ENCODE measurements around the gene JUP.

JUP gene

DNA sequence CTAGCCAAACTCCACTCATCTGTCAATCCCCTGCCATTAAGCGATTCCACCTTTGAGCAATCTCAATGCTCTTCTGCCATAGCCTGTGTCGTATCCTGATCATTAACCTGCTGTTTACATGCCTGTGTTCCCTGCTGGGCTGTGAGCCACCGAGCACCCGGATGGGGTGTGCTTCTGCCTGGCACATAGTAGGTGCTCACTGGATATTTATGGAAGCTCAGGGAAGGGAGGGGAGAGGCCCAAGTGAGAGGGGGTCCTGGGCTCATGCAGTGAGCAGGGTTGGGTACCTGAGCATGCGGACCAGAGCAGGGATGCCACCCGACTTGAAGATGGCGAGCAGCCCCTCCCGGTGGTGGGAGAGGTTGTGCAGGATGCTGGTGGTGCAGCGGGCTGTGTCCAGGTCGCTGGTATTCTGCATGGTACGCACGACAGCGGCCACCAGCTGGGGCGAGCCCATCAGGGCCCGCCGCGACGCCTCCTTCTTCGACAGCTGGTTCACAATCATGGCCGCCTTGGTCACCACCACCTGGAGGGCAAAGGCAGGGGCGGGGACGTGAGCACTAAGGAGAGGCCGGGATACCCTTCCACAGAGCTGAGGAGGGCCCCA is 17.7 kb downstream of the JUP start:
- Histone ChIP-seq H3K27ac (peak overlapping the region in 1 of 21 experiments; percentile 2), H3K4me3 (no peak overlapping the region)

GRCh38 chr17:41767324-41768042 is 19.0 kb downstream of the JUP start:
- no peak overlapping the region for H3K27ac ChIP-seq
- no peak overlapping the region for H3K4me3 ChIP-seq

GRCh38 chr17:41766135-41766534 is 20.4 kb downstream of the JUP start:
- Histone ChIP-seq H3K27ac (no peak overlapping the region), H3K4me3 (no peak overlapping the region)

- Histone ChIP-seq H3K4me3 (no peak overlapping the region), H3K27ac (peak overlapping the region in 2 of 21 experiments; percentile 16 to 17)
Observed at GRCh38 chr17:41763327-41763726, 23.2 kb downstream of the JUP start.

DNA sequence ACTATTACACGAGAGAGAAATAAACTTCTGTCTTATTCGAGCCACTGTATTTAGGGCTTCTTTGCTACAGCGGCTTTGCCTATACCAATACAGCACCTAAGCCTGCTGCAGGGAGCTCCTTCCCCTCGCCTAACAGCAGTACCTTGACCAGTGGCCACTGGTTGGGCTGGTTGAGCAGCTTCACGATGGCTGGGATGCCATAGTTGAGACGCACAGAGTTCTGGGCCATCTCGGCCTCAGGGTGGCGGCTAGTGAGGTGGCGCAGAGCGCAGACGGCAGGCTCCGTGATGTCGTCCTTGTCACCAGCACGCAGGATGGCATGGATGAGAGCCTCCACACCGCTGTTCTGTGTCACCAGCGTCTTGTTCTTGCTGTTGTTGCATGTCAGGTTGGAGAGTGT is 23.7 kb downstream of the JUP start:
- no peak overlapping the region for H3K4me3 ChIP-seq
- no peak overlapping the region for H3K27ac ChIP-seq

DNA sequence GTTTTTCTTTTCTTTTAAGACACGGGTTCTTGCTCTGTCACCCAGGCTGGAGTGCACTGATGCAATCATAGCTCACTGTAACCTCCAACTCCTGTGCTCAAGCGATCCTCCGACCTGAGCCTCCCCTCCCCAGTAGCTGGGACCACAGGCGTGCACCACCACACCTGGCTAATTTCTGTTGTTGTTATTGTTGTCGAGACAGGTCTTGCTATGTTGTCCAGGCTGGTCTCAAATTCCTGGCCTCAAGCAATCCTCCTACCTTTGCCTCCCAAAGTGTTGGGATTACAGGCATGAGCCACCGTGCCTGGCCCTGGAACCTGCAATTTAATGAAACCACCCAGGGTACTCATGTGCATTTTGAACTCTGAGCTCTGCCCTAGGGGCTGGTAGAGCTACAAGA is 24.1 kb downstream of the JUP start:
- H3K27ac ChIP-seq: no peak overlapping the region
- no peak overlapping the region for H3K4me3 ChIP-seq

DNA sequence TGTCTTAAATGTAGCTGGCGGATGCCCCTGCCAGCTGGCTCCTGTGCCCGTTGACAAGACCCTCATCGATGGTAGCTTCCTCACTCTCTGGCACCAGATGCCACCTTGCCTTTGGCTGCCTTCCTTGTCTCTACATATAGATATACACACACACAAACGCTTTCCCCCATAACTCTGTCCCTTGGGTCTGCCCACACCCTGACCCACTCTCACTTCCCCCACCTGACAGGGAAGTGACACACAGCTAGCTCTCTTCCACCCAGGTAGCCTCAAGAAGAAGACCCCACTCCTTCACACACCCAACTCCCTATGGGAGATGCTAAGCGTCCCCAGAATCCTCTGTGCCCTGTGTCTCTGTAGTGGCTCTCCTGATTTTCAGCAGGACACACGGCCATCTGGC is 25.6 kb downstream of the JUP start:
- Histone ChIP-seq H3K4me3 (no peak overlapping the region), H3K27ac (no peak overlapping the region)

DNA sequence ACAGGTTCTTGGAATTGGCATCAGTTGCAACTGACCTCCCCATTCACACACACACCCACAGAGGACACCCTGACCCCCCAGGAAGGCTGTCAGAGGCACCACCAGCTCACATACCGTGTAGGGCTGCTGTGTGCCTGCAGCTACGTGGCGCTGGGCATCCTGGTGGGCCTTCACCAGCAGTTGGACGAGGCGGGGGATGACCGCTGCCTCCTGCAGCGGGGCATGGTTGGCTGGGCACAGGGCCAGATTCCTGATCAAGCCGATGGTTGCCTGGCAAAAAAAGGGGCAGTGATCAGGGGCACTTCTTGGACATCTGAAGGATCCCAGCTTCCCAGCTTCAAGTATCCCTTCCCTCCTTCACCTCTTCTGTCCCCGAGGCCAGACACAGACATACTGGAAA is 27.9 kb downstream of the JUP start:
- Histone ChIP-seq H3K4me3 (no peak overlapping the region), H3K27ac (no peak overlapping the region)

DNA sequence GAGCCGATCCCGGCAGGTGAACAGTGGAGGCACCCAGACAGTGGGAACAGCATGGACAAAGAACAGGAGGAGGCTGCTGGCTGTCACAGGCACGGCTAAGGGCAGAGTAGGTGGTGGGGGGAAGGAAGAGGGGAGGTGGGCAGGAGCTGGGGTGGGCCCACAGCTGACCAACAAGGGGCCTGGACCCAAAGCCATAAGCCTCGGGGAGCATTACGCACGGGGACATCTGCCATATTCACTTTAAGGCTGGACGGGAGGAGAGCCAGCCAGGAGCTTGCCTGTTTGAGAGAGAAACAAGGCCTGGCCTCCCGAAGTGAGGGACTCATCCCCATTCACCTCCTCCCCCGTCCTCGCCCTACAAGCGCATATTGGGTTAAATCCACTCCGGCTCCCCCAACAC is 32.4 kb downstream of the JUP start:
- Histone ChIP-seq H3K4me3 (no peak overlapping the region), H3K27ac (no peak overlapping the region)

DNA sequence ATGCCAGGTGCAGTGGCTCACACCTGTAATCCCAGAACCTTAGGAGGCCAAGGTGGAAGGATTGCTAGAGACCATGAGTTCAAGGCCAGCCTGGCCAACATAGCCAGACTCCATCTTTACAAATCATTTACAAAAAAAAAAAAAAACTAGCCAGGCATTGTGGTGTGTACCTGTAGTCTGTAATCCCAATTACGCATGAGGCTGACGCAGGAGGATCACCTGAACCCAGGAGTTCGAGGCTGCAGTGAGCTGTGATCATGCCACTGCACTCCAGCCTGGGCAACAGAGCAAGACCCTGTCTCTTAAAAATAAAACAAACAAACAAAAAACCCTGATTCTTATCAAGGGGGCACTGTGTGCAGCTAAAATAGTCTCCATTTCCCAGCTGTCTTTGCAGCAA is 35.2 kb downstream of the JUP start:
- no peak overlapping the region for H3K4me3 ChIP-seq
- H3K27ac ChIP-seq: no peak overlapping the region

GRCh38 chr17:41750862-41751261 is 35.6 kb downstream of the JUP start:
- no peak overlapping the region for H3K4me3 ChIP-seq
- H3K27ac ChIP-seq: no peak overlapping the region

- no peak overlapping the region for H3K27ac ChIP-seq
- no peak overlapping the region for H3K4me3 ChIP-seq
Observed at GRCh38 chr17:41748275-41748674, 38.2 kb downstream of the JUP start.

GRCh38 chr17:41741709-41742108 is 44.8 kb downstream of the JUP start:
- H3K27ac ChIP-seq: no peak overlapping the region

GRCh38 chr17:41740506-41740905 is 46.0 kb downstream of the JUP start:
- Histone ChIP-seq H3K4me3 (no peak overlapping the region), H3K27ac (peak overlapping the region in 1 of 21 experiments; percentile 8)

More at GRCh38 chr17:41741709-41742108, 44.8 kb downstream of the JUP start:
- no peak overlapping the region for H3K4me3 ChIP-seq

- Histone ChIP-seq H3K4me3 (no peak overlapping the region), H3K27ac (peak overlapping the region in 2 of 21 experiments; percentile 8 to 41)
Observed at GRCh38 chr17:41739661-41740352, 46.7 kb downstream of the JUP start.

DNA sequence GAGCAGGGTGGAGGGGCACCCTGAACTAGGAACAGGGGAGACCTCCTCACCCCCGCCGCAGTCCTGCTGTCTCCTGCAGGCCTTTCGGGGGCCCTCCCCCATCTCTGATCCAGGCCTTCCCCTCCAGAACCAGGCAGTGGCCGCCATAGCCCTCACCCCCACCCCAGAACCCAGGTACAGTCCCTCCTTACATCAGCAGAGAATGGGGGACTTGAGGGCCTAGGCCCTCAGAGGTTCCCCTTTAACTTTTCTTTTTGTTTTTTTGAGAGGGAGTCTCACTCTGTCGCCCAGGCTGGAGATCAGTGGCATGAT is 47.8 kb downstream of the JUP start:
- H3K27ac ChIP-seq: peak overlapping the region in 1 of 21 experiments; percentile 7
- H3K4me3 ChIP-seq: no peak overlapping the region

DNA sequence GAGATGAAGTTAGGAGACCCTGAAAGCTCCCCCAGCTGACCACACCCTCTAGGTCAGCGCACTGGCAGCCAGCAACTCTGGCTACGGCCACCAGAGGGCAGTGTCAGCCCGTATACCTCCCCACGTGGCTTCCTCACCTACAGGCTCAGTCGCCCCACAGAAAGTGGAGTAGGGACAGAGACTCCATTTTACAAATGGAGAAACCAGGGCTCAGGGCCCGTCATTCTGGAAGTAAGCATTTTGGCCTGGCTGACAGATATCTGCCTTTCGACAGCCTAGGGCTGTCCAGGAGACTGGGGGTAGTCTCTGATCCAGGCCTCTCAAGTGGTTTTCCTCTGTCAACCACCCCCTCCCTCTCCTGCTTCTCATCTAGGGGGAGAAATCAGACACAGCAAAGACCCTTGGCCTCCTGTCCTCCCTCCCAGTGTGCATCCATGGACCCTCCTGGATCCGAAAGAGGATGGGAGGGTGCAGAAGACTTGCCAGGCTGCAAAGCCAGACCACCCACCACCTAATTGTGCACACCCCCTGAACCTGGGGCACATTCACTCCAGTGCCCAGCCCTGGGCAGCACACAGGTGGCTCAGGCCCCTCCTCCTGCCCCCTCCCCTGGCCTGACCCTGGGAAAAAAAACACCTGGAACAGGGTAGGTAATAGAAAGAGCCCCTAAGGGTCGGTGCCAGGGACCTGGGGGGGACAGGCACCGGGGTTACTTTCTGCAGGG is 48.3 kb downstream of the JUP start:
- H3K4me3 ChIP-seq: no peak overlapping the region
- H3K27ac ChIP-seq: peak overlapping the region in 3 of 21 experiments; percentile 7 to 30 (median 14)

- no peak overlapping the region for H3K27ac ChIP-seq
- H3K4me3 ChIP-seq: no peak overlapping the region
Observed at GRCh38 chr17:41737680-41738023, 48.9 kb downstream of the JUP start.

GRCh38 chr17:41736983-41737679 is 49.4 kb downstream of the JUP start:
- H3K27ac ChIP-seq: no peak overlapping the region
- no peak overlapping the region for H3K4me3 ChIP-seq

DNA sequence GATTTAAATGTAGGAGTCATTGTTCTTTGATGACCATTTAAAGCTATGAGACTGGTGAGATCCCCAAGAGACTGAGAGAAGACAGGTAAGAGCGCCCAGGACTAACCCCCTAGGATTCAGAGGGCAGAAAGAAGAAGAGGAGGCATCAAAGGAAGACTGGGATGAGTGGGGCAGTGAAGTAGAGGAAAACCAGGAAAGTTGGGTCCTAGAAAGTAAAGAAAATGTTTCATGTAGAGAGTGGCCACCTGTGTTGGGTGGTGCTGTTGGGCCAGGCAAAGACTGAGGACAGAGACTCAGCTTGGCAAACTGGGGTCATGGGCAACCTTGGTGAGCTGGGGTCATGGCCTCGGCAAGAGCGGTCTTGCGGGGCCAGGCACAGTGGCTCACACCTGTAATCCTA is 50.8 kb downstream of the JUP start:
- H3K4me3 ChIP-seq: no peak overlapping the region
- no peak overlapping the region for H3K27ac ChIP-seq

Data from skin epidermis (tissue), 12 donors.